ENCODE measurements around the gene CDIPT.

Gene CDIPT

GRCh38 chr16:29858974-29859373, 4.1 kb downstream of the CDIPT start:
- TF ChIP-seq Cebpa-rat (IDR thresholded peaks at IDR 0.05), result no peak
- Histone ChIP-seq H3K4me2 (no peak overlapping the region), H3K9me3 (replicated peaks in 1 of 11) (no peaks in the 10 kb centered on the region), H3K9ac (no peak overlapping the region), H3K4me3 (no peak overlapping the region), H3K36me3 (peaks cover 31 to 42% (median 36%) of the 10 kb centered on the region in 11 experiments), H4K20me1 (peaks cover 0 to 35% (median 10%) of the 10 kb centered on the region in 11 experiments; a peak in 7 of 22 replicates), H3K4me1 (peaks cover 14 to 44% (median 30%) of the 10 kb centered on the region in 10 experiments), H3K27me3 (no peaks in the 10 kb centered on the region), H3K27ac (no peak overlapping the region)

DNA sequence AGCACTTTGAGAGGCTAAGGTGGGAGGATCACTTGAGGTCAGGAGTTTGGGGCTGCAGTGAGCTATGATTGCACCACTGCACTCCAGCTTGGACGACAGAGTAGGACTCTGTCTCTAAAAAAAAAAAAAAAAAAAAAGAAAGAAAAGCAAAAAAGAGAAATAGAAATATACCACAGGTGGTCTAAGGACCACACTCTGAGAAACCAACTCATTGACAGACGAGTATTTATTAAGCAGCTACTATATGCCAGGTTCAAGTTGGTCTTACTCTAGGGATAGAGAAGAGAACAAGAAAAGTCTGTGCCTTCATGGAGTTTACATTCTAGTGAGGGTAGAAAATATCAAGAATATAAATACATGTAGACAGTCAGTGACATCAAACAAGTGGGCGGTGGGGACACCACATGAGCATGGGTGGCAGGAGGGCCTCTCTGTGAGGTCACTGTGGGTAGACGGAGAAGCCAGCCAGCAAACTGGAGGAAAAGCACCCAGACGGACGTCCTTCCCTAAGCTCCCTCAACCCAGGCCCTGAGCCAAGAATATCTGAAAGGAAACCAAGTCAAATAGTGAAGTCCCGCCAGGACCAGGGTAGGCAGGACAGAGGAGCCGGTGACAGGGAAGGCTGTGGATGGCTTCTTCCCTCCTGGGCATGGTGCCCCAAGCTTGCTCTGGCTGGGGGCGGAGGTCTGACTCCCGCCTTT, 4.7 kb downstream of the CDIPT start:
- H3K4me3 ChIP-seq, result no peak overlapping the region
- no peak overlapping the region for H3K27ac ChIP-seq
- H3K36me3 ChIP-seq, result peaks cover 31 to 42% (median 36%) of the 10 kb centered on the region in 11 experiments
- H3K27me3 ChIP-seq, result no peaks in the 10 kb centered on the region
- no peaks in the 10 kb centered on the region for H3K9me3 ChIP-seq (replicated peaks in 1 of 11)
- H3K4me1 ChIP-seq, result peaks cover 14 to 40% (median 30%) of the 10 kb centered on the region in 10 experiments
- no peak overlapping the region for H3K9ac ChIP-seq
- H3K4me2 ChIP-seq, result no peak overlapping the region
- peaks cover 0 to 35% (median 10%) of the 10 kb centered on the region in 11 experiments; a peak in 7 of 22 replicates for H4K20me1 ChIP-seq
- TF ChIP-seq Cebpa-rat (IDR thresholded peaks at IDR 0.05), result no peak

- Histone ChIP-seq H3K4me2 (peak overlapping the region in 5 of 11 experiments; percentile 13 to 56 (median 35); a peak in 9 of 22 replicates), H3K27me3 (no peaks in the 10 kb centered on the region), H3K4me1 (peaks cover 20 to 38% (median 29%) of the 10 kb centered on the region in 10 experiments), H3K27ac (no peak overlapping the region; a peak in 1 of 22 replicates), H4K20me1 (peaks cover 0 to 33% (median 10%) of the 10 kb centered on the region in 11 experiments; a peak in 7 of 22 replicates), H3K4me3 (no peak overlapping the region), H3K9me3 (replicated peaks in 1 of 11) (no peaks in the 10 kb centered on the region), H3K36me3 (peaks cover 31 to 42% (median 36%) of the 10 kb centered on the region in 11 experiments), H3K9ac (no peak overlapping the region)
- TF ChIP-seq Cebpa-rat (IDR thresholded peaks at IDR 0.05), result no peak
Measured at GRCh38 chr16:29857133-29857760, 5.8 kb downstream of the CDIPT start.

DNA sequence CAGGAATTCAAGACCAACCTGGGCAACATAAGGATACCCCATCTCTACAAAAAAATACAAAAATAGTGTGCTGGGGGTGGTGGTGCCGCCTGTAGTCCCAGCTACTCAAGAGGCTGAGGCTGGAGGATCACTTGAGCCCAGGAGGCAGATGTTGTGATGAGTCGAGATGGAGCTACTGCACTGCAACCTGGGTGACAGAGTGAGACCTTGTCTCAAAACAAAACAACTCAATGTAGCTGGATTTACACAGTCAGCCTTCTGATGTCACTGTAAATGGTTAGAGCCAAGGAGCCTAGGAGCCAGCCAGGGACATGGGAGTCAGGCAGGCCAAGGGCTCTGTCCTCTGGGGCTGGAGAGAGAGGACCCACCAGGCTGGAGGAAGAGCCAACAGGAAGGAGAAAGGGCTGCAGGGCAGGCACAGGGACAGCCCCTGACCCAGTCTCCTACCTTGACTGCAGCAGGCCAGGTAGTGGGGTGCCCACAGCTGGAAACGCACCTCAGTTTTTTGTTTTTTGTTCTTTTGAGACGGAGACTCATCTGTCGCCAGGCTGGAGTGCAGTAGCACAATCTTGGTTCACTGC, 8.4 kb downstream of the CDIPT start:
- H3K9ac ChIP-seq, result no peak overlapping the region
- H3K4me1 ChIP-seq, result peaks cover 4 to 21% (median 15%) of the 10 kb centered on the region in 10 experiments; a peak in 15 of 20 replicates
- no peaks in the 10 kb centered on the region for H3K27me3 ChIP-seq
- H3K36me3 ChIP-seq, result peaks cover 14 to 24% (median 17%) of the 10 kb centered on the region in 11 experiments
- no peak overlapping the region for H3K27ac ChIP-seq
- H4K20me1 ChIP-seq, result peaks cover 0 to 13% (median 0%) of the 10 kb centered on the region in 11 experiments; a peak in 4 of 22 replicates
- no peaks in the 10 kb centered on the region for H3K9me3 ChIP-seq (replicated peaks in 1 of 11)
- H3K4me3 ChIP-seq, result no peak overlapping the region
- TF ChIP-seq Cebpa-rat (IDR thresholded peaks at IDR 0.05), result no peak
- no peak overlapping the region for H3K4me2 ChIP-seq

GRCh38 chr16:29852654-29853053, 10.4 kb downstream of the CDIPT start:
- Histone ChIP-seq H3K4me2 (peak overlapping the region in 2 of 11 experiments; percentile 35 to 39; a peak in 3 of 22 replicates), H3K4me3 (no peak overlapping the region), H3K36me3 (peaks cover 0 to 7% (median 2%) of the 10 kb centered on the region in 11 experiments; a peak in 12 of 22 replicates), H3K9me3 (replicated peaks in 1 of 11) (no peaks in the 10 kb centered on the region), H3K4me1 (peaks cover 7 to 33% (median 13%) of the 10 kb centered on the region in 10 experiments; a peak in 16 of 20 replicates), H3K9ac (no peak overlapping the region), H4K20me1 (peaks cover 0 to 12% (median 0%) of the 10 kb centered on the region in 11 experiments; a peak in 2 of 22 replicates), H3K27me3 (no peaks in the 10 kb centered on the region), H3K27ac (no peak overlapping the region)
- no peak for TF ChIP-seq Cebpa-rat (IDR thresholded peaks at IDR 0.05)

DNA sequence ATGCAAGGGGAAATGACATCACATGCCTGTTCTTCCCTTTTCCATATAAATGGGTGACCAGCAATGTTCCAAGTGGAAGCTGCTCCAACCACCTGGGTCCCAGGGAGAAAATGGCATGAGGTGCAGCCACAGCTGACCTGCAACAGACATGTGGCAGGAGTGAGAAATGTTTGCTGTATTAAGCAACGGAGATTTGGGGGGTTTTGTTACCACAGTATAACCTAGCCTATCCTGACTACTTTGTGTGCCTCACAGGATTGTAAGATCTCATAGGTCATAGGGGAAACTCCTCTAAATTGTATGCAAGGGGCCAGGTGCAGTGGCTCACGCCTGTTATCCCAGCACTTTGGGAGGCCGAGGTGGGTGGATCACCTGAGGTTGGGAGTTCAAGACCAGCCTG, 12.0 kb downstream of the CDIPT start:
- H3K4me2 ChIP-seq, result no peak overlapping the region
- H4K20me1 ChIP-seq, result peaks cover 0 to 18% (median 0%) of the 10 kb centered on the region in 11 experiments; a peak in 4 of 22 replicates
- no peaks in the 10 kb centered on the region for H3K27me3 ChIP-seq
- H3K27ac ChIP-seq, result no peak overlapping the region
- H3K9ac ChIP-seq, result no peak overlapping the region
- H3K4me1 ChIP-seq, result peaks cover 0 to 17% (median 8%) of the 10 kb centered on the region in 10 experiments; a peak in 11 of 20 replicates
- H3K4me3 ChIP-seq, result no peak overlapping the region
- no peak for TF ChIP-seq Cebpa-rat (IDR thresholded peaks at IDR 0.05)
- peaks cover 0 to 23% (median 8%) of the 10 kb centered on the region in 11 experiments; a peak in 14 of 22 replicates for H3K36me3 ChIP-seq
- H3K9me3 ChIP-seq (replicated peaks in 1 of 11), result no peaks in the 10 kb centered on the region

DNA sequence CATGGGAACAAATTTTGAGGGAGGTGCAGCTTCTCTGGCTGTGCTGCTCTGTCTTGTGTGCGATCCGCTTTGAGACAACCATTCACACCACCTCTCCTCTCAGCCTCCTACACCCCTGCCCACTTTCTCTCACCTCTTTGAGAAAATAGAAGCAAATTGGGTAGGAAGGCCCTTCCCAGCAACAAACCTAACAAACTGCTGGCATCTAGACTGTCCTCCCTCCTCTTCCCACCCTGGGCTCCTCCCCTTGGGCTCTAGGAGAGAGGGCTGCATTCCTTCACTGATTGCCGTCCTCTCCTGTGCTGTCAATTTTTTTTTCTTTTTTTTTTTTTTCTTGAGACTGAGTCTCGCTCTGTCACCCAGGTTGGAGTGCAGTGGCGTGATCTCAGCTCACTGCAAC, 13.5 kb downstream of the CDIPT start:
- peak overlapping the region in 3 of 11 experiments; percentile 1 to 20 (median 12); a peak in 1 of 22 replicates for H3K4me2 ChIP-seq
- H3K9me3 ChIP-seq (replicated peaks in 1 of 11), result no peaks in the 10 kb centered on the region
- no peak for TF ChIP-seq Cebpa-rat (IDR thresholded peaks at IDR 0.05)
- H3K4me3 ChIP-seq, result no peak overlapping the region
- H3K27ac ChIP-seq, result no peak overlapping the region
- H4K20me1 ChIP-seq, result peaks cover 0 to 27% (median 0%) of the 10 kb centered on the region in 11 experiments; a peak in 6 of 22 replicates
- H3K4me1 ChIP-seq, result peaks cover 0 to 13% (median 8%) of the 10 kb centered on the region in 10 experiments; a peak in 8 of 20 replicates
- no peak overlapping the region for H3K9ac ChIP-seq
- H3K27me3 ChIP-seq, result no peaks in the 10 kb centered on the region
- peaks cover 0 to 38% (median 8%) of the 10 kb centered on the region in 11 experiments; a peak in 14 of 22 replicates for H3K36me3 ChIP-seq

DNA sequence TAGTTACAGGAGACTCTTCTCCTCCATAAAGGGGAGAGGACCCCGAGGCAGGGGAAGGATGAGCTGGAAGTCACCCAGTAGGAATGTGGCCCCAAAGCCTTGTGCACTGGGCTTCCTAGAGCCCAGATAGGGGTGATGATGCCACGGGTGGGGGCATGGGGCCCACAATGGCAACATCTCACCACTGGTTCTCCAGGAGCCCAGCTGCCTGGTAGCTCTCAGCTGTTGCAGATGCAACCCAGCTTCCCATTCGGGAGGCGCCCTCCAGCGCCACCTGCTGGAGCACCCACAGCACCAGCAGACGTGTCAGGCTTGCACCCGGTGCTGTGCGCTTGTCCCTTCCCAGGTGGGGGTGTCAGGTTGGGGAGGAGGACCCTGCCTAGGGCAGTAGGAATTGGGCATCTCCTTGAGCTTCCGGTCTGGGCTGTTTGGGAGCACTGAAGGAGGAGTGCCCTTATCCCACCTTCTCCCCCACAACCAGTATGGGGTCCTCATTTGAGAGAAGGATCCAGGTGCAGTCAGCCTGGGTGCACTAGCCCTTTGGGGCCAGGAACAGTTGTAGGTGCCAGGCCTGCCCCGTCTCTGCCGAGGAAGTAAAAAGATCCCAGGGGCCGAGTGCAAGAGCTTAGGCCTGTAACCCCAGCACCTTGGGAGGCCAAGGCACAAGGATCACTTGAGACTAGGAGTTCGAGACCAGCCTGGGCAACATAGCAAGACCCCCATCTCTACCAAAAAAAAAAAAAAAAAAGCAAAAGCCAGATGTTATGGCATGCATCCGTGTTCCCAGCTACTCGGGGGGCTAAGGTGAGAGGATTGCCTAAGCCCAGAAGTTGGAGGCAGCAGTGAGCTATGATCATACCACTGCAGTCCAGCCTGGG, 14.4 kb downstream of the CDIPT start:
- Histone ChIP-seq H3K9ac (no peak overlapping the region), H3K4me1 (peaks cover 0 to 13% (median 8%) of the 10 kb centered on the region in 10 experiments; a peak in 8 of 20 replicates), H3K27me3 (no peaks in the 10 kb centered on the region), H3K9me3 (replicated peaks in 1 of 11) (no peaks in the 10 kb centered on the region), H3K36me3 (peaks cover 0 to 47% (median 8%) of the 10 kb centered on the region in 11 experiments; a peak in 14 of 22 replicates), H3K27ac (no peak overlapping the region), H3K4me3 (no peak overlapping the region), H3K4me2 (peak overlapping the region in 3 of 11 experiments; percentile 1 to 20 (median 12); a peak in 1 of 22 replicates), H4K20me1 (peaks cover 0 to 27% (median 0%) of the 10 kb centered on the region in 11 experiments; a peak in 6 of 22 replicates)
- no peak for TF ChIP-seq Cebpa-rat (IDR thresholded peaks at IDR 0.05)
